Thymus (tissue), 11 donors: ENCODE results near the gene PCK2. TPM values are rescaled to one million over a fixed set of nuclear protein-coding genes. Genes with fewer than 3 reads are reported as not detected.

Experiments used
- DNase-seq, 9 donors: peaks; one replicate each; pipeline ENCODE4 v3.0.0-alpha.2; 2013; ENCODE audit warnings: low spot score in 9 of 9, low read depth in 6 of 9, missing footprints in 1 of 9
- H3K27ac ChIP-seq, 2 donors: one replicate each; pipeline ENCODE4 v1.5.1; 2013; ENCODE audit warnings: control low read depth in 1 of 2, low read depth in 1 of 2, low read length in 1 of 2, mild to moderate bottlenecking in 1 of 2, moderate library complexity in 1 of 2
- H3K27me3 ChIP-seq, 2 donors: one replicate each; pipeline ENCODE4 v1.5.1; 2013; ENCODE audit warnings: low read length in 1 of 2; ENCODE audit not compliant: control insufficient read depth in 2 of 2, insufficient read depth in 1 of 2
- H3K36me3 ChIP-seq, 2 donors: one replicate each; pipeline ENCODE4 v1.5.1; 2013; ENCODE audit warnings: low read length in 1 of 2, mild to moderate bottlenecking in 1 of 2, moderate library complexity in 1 of 2; ENCODE audit not compliant: control insufficient read depth in 2 of 2, insufficient read depth in 2 of 2
- H3K4me1 ChIP-seq, 2 donors: one replicate each; pipeline ENCODE4 v1.5.1; 2013; ENCODE audit warnings: low read length in 2 of 2; ENCODE audit not compliant: control insufficient read depth in 2 of 2, insufficient read depth in 2 of 2
- H3K4me3 ChIP-seq, 2 donors: one replicate each; pipeline ENCODE4 v1.5.1; 2013; ENCODE audit warnings: low read length in 2 of 2, control low read depth in 1 of 2, mild to moderate bottlenecking in 1 of 2
- H3K9me3 ChIP-seq, 2 donors: one replicate each; pipeline ENCODE4 v1.5.1; 2013; ENCODE audit warnings: low read length in 1 of 2, mild to moderate bottlenecking in 1 of 2; ENCODE audit not compliant: control insufficient read depth in 2 of 2, insufficient read depth in 1 of 2
- WGBS: extraction: QIAGEN DNeasy Blood & Tissue Kit; methylation state at CpG from one replicate; pipeline ENCODE4 v1.1.7; 2013; 5-methylcytosine and 5-hydroxymethylcytosine counted together
- polyA plus RNA-seq: library from polyadenylated mRNA; stranded (reverse); fragments of 200-250 nt; gene quantifications from one replicate; pipeline ENCODE4 v1.2.3, GENCODE V29; 2013
- total RNA-seq: library from RNA; stranded (reverse); fragments of 120-200 nt; gene quantifications from one replicate; pipeline ENCODE4 v1.2.4, GENCODE V29; 2013
- donor health status: healthy.

The PCK2 gene
- total and polyA plus RNA-seq, 2 donors = 6.7 to 11.6 TPM

GRCh38 chr14:24150993-24151392 is 56.9 kb downstream of the PCK2 start:
- DNase-seq = no peak
- Histone ChIP-seq H3K9me3 (no peaks in the 10 kb centered on the region), H3K4me1 (peaks cover 12 to 14% of the 10 kb centered on the region in 2 donors)

GRCh38 chr14:24151404-24152080 is 57.4 kb downstream of the PCK2 start:
- H3K4me3 ChIP-seq = no peak overlapping the region
- H3K9me3 ChIP-seq = no peaks in the 10 kb centered on the region
- WGBS = 98% methylated on average over 16 of the region's 16 CpGs
- H3K27me3 ChIP-seq = no peaks in the 10 kb centered on the region
- H3K4me1 ChIP-seq = peaks cover 10 to 11% of the 10 kb centered on the region in 2 donors
- H3K36me3 ChIP-seq = peaks cover 62 to 69% of the 10 kb centered on the region in 2 donors
- no peak overlapping the region for H3K27ac ChIP-seq
- no peak for DNase-seq

More at GRCh38 chr14:24150993-24151392, 56.9 kb downstream of the PCK2 start:
- 97% methylated on average over 9 of the region's 9 CpGs for WGBS
- H3K27ac ChIP-seq = no peak overlapping the region
- H3K4me3 ChIP-seq = no peak overlapping the region
- no peaks in the 10 kb centered on the region for H3K27me3 ChIP-seq
- peaks cover 57 to 65% of the 10 kb centered on the region in 2 donors for H3K36me3 ChIP-seq

Other genes with a start within 250 kb of the PCK2 start
- 23.6 TPM for gene DHRS4, start 140.5 kb upstream of the PCK2 start, total RNA-seq
- gene DHRS4, start 140.5 kb upstream of the PCK2 start, polyA plus RNA-seq = 28.3 TPM
- gene DHRS4L2, start 105.4 kb upstream of the PCK2 start, total RNA-seq = 22.4 TPM
- 39.6 TPM for gene DHRS4L2, start 105.4 kb upstream of the PCK2 start, polyA plus RNA-seq
- 0.52 TPM for gene CARMIL3, start 42.3 kb upstream of the PCK2 start, total RNA-seq
- 0.89 TPM for gene CARMIL3, start 42.3 kb upstream of the PCK2 start, polyA plus RNA-seq
- 0.05 TPM for gene CPNE6, start 22.7 kb upstream of the PCK2 start, total RNA-seq
- 0.34 TPM for gene CPNE6, start 22.7 kb upstream of the PCK2 start, polyA plus RNA-seq
- gene DCAF11, start 20.5 kb downstream of the PCK2 start, total RNA-seq = 66.7 TPM
- gene DCAF11, start 20.5 kb downstream of the PCK2 start, polyA plus RNA-seq = 36.6 TPM
- gene NRL, start 20.6 kb downstream of the PCK2 start, total RNA-seq = 3.4 TPM
- gene NRL, start 20.6 kb downstream of the PCK2 start, polyA plus RNA-seq = 4.7 TPM
- gene FITM1, start 36.3 kb downstream of the PCK2 start, total RNA-seq = 0.80 TPM
- 3.5 TPM for gene FITM1, start 36.3 kb downstream of the PCK2 start, polyA plus RNA-seq
- 280 TPM for gene PSME1, start 41.9 kb downstream of the PCK2 start, total RNA-seq
- gene PSME1, start 41.9 kb downstream of the PCK2 start, polyA plus RNA-seq = 255 TPM
- gene EMC9, start 47.3 kb downstream of the PCK2 start, total RNA-seq = 26.8 TPM
- 40.8 TPM for gene EMC9, start 47.3 kb downstream of the PCK2 start, polyA plus RNA-seq
- gene PSME2, start 52.3 kb downstream of the PCK2 start, total RNA-seq = 387 TPM
- gene PSME2, start 52.3 kb downstream of the PCK2 start, polyA plus RNA-seq = 420 TPM
- 44.9 TPM for gene RNF31, start 53.2 kb downstream of the PCK2 start, total RNA-seq
- 105 TPM for gene RNF31, start 53.2 kb downstream of the PCK2 start, polyA plus RNA-seq
- 117 TPM for gene IRF9, start 67.0 kb downstream of the PCK2 start, total RNA-seq
- 167 TPM for gene IRF9, start 67.0 kb downstream of the PCK2 start, polyA plus RNA-seq
- gene REC8, start 77.8 kb downstream of the PCK2 start, total RNA-seq = 17.7 TPM
- gene REC8, start 77.8 kb downstream of the PCK2 start, polyA plus RNA-seq = 47.8 TPM
- 19.3 TPM for gene IPO4, start 94.5 kb downstream of the PCK2 start, total RNA-seq
- 12.1 TPM for gene IPO4, start 94.5 kb downstream of the PCK2 start, polyA plus RNA-seq
- 18.2 TPM for gene TM9SF1, start 101.1 kb downstream of the PCK2 start, total RNA-seq
- gene TM9SF1, start 101.1 kb downstream of the PCK2 start, polyA plus RNA-seq = 12.5 TPM
- gene TSSK4, start 111.4 kb downstream of the PCK2 start, total RNA-seq = not detected
- 0.02 TPM for gene TSSK4, start 111.4 kb downstream of the PCK2 start, polyA plus RNA-seq
- gene CHMP4A, start 119.2 kb downstream of the PCK2 start, total RNA-seq = 76.9 TPM
- gene CHMP4A, start 119.2 kb downstream of the PCK2 start, polyA plus RNA-seq = 151 TPM
- gene MDP1, start 121.8 kb downstream of the PCK2 start, total RNA-seq = 47.9 TPM
- gene MDP1, start 121.8 kb downstream of the PCK2 start, polyA plus RNA-seq = 48.8 TPM
- 259 TPM for gene NEDD8, start 138.1 kb downstream of the PCK2 start, total RNA-seq
- 214 TPM for gene NEDD8, start 138.1 kb downstream of the PCK2 start, polyA plus RNA-seq
- 67.0 TPM for gene GMPR2, start 138.6 kb downstream of the PCK2 start, total RNA-seq
- gene GMPR2, start 138.6 kb downstream of the PCK2 start, polyA plus RNA-seq = 53.6 TPM
- gene TINF2, start 148.3 kb downstream of the PCK2 start, total RNA-seq = 68.8 TPM
- gene TINF2, start 148.3 kb downstream of the PCK2 start, polyA plus RNA-seq = 81.6 TPM
- 1.5 TPM for gene TGM1, start 168.9 kb downstream of the PCK2 start, total RNA-seq
- 41.0 TPM for gene TGM1, start 168.9 kb downstream of the PCK2 start, polyA plus RNA-seq
- 14.8 TPM for gene RABGGTA, start 177.3 kb downstream of the PCK2 start, total RNA-seq
- gene RABGGTA, start 177.3 kb downstream of the PCK2 start, polyA plus RNA-seq = 40.4 TPM
- 10.2 TPM for gene DHRS1, start 205.5 kb downstream of the PCK2 start, total RNA-seq
- gene DHRS1, start 205.5 kb downstream of the PCK2 start, polyA plus RNA-seq = 59.6 TPM
- gene NOP9, start 205.5 kb downstream of the PCK2 start, total RNA-seq = 14.9 TPM
- 7.9 TPM for gene NOP9, start 205.5 kb downstream of the PCK2 start, polyA plus RNA-seq
- 8.1 TPM for gene CIDEB, start 213.7 kb downstream of the PCK2 start, total RNA-seq
- gene CIDEB, start 213.7 kb downstream of the PCK2 start, polyA plus RNA-seq = 13.4 TPM
- 5.5 TPM for gene LTB4R2, start 215.8 kb downstream of the PCK2 start, total RNA-seq
- gene LTB4R2, start 215.8 kb downstream of the PCK2 start, polyA plus RNA-seq = 6.5 TPM
- 4.4 TPM for gene LTB4R, start 217.2 kb downstream of the PCK2 start, total RNA-seq
- gene LTB4R, start 217.2 kb downstream of the PCK2 start, polyA plus RNA-seq = 73.3 TPM
- gene ADCY4, start 240.8 kb downstream of the PCK2 start, total RNA-seq = 1.9 TPM
- 17.6 TPM for gene ADCY4, start 240.8 kb downstream of the PCK2 start, polyA plus RNA-seq
- 10.9 TPM for gene RIPK3, start 245.7 kb downstream of the PCK2 start, total RNA-seq
- 15.2 TPM for gene RIPK3, start 245.7 kb downstream of the PCK2 start, polyA plus RNA-seq